SK-N-MC (cell line): ENCODE measurements around the gene BEND4.

ENCODE experiments used
- EZH2 ChIP-seq: fragments of 200-600 bp; sonication (generic); IDR thresholded peaks from one replicate; pipeline ENCODE4 v1.6.1; 2017; ENCODE audit warnings: antibody characterized with exemption
- FOXP2 ChIP-seq: optimal IDR thresholded peaks from 2 replicates; pipeline ENCODE3; 2011; ENCODE audit warnings: mild to moderate bottlenecking, moderate library complexity; ENCODE audit not compliant: insufficient read depth; ENCODE audit errors: extremely low read length, control extremely low read depth
- POLR2AphosphoS5 ChIP-seq: IDR thresholded peaks from 2 replicates; pipeline ENCODE4 v1.6.1; 2012; ENCODE audit warnings: mild to moderate bottlenecking, low read depth, low read length, borderline replicate concordance

- TF ChIP-seq POLR2AphosphoS5 (no peak), EZH2 (no peak), FOXP2 (no peak)
Observed at GRCh38 chr4:42142591-42142990, 9.9 kb downstream of the BEND4 start.
